ENCODE results near the gene LY6G6D.

Gene LY6G6D

GRCh38 chr6:31715022-31715958 lies at the start of gene LY6G6D:
Gene LY6G6D (plus strand): TSS chr6:31715348. CDS start chr6:31715356, 8 bp downstream.
- no peak for TF ChIP-seq CTCF (IDR thresholded peaks at IDR 0.05; ENCODE audit: control insufficient read depth, extremely low read depth, insufficient read depth)
- H3K4me3 ChIP-seq (ENCODE audit: low read depth, low read length) = no peak within 1 kb of the TSS
- no peak for DNase-seq (ENCODE audit: low read depth)

GRCh38 chr6:31665501-31666336 lies 49.4 kb upstream of the LY6G6D start, which contains the start of gene CSNK2B:
Gene CSNK2B (plus strand): TSS chr6:31666080. CDS start chr6:31666832, 752 bp downstream.
- peak; percentile 93 for DNase-seq (ENCODE audit: low read depth)
- TF ChIP-seq CTCF (IDR thresholded peaks at IDR 0.05; ENCODE audit: control insufficient read depth, extremely low read depth, insufficient read depth) = no peak
- H3K4me3 ChIP-seq (ENCODE audit: low read depth, low read length) = peak within 1 kb of the TSS; percentile 76

GRCh38 chr6:31666337-31666965 lies 48.7 kb upstream of the LY6G6D start:
- peak overlapping the region; percentile 76 for H3K4me3 ChIP-seq (ENCODE audit: low read depth, low read length)
- DNase-seq (ENCODE audit: low read depth) = no peak
- TF ChIP-seq CTCF (IDR thresholded peaks at IDR 0.05; ENCODE audit: control insufficient read depth, extremely low read depth, insufficient read depth) = no peak

- DNase-seq (ENCODE audit: low read depth) = no peak
- TF ChIP-seq CTCF (IDR thresholded peaks at IDR 0.05; ENCODE audit: control insufficient read depth, extremely low read depth, insufficient read depth) = no peak
- H3K4me3 ChIP-seq (ENCODE audit: low read depth, low read length) = no peak within 1 kb of the TSS
Observed at GRCh38 chr6:31669676-31670075, 45.5 kb upstream of the LY6G6D start, which contains the start of gene LY6G5B. Gene LY6G5B (plus strand): TSS chr6:31669976. CDS start chr6:31670951, 975 bp downstream.

GRCh38 chr6:31676322-31676903 lies 38.7 kb upstream of the LY6G6D start:
- DNase-seq (ENCODE audit: low read depth) = no peak
- no peak overlapping the region for H3K4me3 ChIP-seq (ENCODE audit: low read depth, low read length)
- TF ChIP-seq CTCF (IDR thresholded peaks at IDR 0.05; ENCODE audit: control insufficient read depth, extremely low read depth, insufficient read depth) = no peak

GRCh38 chr6:31676904-31677303 lies 38.2 kb upstream of the LY6G6D start:
- no peak for TF ChIP-seq CTCF (IDR thresholded peaks at IDR 0.05; ENCODE audit: control insufficient read depth, extremely low read depth, insufficient read depth)
- DNase-seq (ENCODE audit: low read depth) = no peak
- H3K4me3 ChIP-seq (ENCODE audit: low read depth, low read length) = no peak overlapping the region
